GM21529 (cell line): ENCODE data around the gene SEMA5A.

Source experiments
- ATAC-seq: cut with Tn5 transposase; IDR thresholded peaks from one replicate; pipeline ENCODE4 v1.9.1; 2021; ENCODE audit not compliant: unreplicated experiment

SEMA5A gene

DNA sequence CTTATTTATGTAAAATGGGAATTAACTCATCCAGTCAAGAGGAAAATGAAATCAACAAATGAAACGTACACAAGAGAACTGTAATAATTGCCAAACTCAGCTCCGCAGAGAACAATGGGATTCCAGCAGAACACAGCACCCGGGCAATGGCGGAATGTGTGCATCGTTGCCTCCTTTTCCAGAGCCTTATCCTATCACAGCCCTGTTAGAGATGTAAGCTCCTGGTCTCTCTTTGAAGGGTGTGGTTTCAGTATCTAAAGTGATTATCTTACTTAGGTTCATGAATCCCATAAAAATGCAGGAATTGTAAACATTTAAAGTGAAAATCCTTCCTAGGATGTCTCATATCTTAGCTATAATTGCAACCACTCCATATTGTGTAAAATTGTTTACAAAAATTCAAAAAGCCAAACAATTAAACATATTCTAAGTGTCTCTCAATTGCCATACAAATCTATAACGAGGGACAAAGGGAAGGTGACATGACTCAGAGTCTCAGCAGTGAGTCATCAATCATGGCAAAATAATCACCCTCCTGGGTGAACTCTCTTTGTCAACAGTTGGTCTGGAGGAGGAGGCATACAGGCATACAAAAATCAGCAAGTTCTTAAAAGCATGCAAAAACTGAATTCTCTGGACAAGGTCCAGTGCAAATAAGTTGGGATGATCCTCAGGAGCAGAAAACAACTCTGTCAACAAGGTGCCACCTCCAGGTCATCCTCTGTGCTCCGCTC is 22.6 kb downstream of the SEMA5A start:
- no peak for ATAC-seq

DNA sequence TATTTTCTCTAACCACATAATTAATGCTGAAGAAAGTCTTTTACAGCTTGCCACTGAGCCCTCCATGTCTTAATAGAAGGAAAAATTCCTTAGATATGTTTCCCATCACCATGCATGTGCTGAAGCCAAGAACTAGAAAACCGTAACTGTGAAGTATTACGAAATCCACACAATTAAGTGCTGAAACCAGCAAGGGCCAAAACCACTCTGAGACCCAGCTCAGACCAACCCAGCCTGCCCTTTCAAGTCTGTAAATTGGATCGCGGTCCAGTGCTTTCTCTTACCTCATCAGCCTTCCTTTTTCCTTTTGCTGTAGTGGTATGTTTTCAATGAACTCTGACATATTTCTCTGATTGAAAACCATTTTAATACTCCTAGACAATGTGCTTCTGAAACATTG is 26.3 kb downstream of the SEMA5A start:
- no peak for ATAC-seq

DNA sequence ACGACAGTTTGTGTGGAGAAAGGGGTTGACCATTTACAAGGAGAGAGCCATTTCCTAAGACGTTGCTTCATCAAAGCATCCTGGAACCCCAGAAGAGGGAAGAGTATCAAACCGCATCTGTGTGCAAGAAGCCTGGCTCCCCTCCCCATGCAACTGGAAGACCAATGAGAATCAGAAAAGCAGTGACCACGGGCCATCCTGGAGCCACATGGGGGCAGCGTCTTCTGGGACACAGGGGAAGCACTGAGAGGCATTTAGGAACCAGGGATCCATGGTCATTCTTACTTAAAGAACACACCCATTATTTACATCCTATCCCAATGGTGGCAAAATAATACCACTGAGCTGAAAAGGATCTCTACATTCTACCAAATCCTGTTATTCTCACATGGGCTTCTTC is 29.3 kb downstream of the SEMA5A start:
- no peak for ATAC-seq

DNA sequence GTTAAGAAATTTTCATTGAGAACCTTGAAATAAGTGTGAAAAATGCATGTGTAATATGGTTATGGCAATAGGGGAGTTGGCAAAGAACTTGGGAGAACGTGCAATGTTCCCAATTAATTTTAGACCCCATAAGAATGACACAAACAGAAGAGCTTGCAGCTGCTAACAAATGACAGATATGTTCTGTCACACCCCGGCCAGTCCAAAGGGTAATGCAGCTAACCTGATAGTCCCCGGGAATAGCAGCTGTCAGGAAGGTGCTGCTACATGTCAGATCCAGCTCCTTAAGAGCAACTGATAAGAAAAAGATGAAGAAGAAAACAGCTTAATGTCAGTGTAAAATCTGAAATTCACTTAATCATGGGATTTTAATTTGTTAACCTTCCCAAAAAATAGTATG is 30.4 kb downstream of the SEMA5A start:
- no peak for ATAC-seq

DNA sequence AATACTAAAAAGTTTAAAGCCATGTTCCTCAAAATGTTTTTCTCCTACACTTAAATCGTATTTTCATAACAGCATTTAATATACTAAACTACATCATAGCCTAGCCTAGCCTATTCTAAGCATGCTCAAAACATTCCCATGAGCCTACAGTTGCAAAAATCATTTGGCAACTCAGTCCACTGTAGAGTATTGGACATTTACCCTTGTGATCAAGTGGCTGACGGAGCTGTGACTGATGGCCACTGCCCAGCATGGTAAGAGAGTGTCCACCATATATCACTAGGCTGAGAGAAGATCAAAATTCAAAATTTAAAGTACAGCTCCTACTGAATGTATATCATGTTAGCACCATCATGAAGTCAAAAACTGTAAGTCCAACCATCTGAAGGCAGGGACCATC is 30.9 kb downstream of the SEMA5A start:
- no peak for ATAC-seq

DNA sequence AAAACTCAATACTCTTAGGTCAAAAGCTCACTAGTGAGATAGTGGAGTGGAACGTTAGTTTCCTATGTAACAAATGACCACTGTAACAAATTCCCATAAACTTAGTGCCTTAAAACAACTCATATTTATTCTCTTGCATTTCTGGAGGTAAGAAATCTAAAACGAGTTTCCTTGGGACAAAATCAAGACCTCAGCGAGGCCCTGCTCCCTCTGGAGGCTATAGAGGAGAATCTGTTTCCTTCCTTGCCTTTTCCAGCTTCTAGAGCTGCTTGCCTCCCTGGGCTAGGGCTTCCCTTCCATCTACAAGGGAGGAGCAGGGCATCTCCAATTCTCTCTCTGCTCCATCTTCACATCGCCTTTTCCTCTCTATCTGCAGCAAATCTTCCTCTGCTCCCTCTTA is 32.0 kb downstream of the SEMA5A start:
- no peak for ATAC-seq

DNA sequence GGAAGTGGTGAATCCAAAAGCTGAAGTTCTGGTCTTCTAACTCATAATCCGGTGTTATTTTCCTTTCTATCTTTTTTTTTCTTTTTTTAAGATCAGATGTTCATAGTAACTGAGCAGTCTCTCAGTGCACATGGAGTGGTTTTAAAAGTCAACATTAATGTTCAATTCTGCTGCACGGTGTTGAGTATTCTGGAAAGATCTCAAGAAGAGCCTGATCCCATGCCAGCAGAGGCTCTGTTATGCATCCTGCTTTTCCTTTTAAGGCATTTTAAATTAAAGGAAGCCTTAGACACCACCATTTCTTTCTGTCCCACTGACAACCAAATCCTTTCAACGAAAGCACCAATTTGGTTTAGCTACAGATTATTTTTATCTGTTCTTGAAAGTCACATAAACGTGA is 33.4 kb downstream of the SEMA5A start:
- ATAC-seq, result no peak

DNA sequence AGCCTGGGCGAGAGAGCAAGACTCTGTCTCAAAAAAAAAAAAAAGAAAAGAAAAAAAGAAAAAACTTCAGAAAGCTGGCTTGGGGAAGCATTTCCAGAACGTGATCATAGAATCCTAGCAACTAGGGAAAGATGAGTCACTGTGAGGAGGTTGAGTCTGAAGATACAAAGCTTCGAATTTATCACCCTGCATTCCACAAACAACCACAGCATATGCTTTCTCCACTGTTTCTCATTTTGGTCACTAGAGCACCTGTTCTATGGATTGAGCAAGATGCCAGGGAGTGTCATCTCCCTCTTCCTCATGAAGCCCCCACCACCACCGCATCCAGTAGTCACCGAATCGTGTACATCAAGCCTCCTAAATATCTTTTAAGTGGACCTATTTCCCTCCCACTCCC is 37.9 kb downstream of the SEMA5A start:
- no peak for ATAC-seq

DNA sequence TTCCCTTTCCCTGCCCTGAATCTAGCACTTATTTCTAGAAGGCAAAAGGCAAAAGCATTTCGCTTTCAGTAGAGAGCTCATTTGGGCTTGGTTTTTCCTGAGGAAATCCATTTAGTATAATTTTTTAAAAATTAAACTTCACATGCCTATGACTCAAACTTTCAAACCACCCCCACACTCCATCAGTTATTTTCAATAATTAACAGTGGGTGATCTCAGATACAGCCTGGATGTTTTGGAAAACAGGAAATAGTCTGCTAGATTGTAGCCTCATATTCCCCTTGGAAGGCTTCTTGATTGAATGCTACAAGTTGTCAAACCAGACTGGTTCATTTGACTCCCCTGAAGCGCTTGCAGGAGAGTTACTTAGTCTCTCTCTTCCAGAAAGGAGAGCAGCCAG is 40.6 kb downstream of the SEMA5A start:
- no peak for ATAC-seq

DNA sequence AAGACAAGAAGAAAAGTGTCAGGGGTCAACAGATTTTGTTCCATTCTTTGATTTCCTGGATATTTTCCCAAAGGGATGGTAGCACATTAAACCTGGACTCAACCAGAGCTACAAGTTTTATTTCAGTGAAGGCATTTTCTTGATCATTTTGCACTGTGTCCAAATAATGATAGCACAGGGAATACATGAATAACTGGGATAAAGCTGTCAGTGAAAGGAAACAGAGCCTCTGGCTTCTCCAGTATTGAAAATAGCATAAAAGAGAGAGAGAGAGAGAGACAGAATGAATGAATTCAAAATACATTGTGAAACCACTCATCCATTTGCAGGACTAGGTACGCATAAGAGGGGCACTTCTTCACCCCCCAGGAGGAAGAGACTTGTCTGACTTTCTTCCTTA is 43.0 kb downstream of the SEMA5A start:
- ATAC-seq, result no peak

DNA sequence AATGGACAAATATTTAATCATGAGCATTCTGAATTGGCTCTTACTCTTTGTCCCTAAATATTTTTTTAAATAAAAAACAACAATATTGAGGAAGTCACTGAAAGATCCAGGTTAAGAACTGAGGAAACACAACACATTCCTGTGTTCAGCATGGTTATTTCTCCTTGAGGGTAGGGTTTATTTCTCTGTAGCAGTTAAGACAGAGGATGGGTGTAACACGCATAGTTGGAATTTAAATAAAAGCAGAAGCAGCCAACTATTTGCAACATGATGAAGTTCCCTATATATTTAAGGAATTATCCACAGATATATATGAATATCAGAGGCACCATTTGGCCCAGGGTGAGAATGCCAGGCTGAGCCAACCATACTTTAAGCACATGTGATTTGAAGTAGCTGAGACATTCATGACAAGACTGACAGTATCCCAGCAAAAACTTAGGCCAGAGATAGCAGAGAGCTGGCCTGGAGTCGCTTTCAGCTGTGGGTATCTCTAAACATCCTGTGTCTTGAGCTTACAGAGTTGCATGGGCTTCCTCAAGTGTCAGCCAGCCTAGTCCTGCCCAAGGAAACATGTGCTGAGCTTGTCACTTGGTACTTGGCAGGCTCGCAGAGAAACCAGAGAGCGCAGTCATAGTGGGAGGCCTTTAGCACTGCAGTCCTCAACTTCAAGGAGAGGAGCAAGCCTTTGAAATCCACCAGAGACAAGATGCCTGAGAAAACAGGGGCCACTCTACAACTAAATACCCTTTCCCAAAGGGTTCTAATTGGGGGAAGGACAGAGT is 43.6 kb downstream of the SEMA5A start:
- no peak for ATAC-seq

DNA sequence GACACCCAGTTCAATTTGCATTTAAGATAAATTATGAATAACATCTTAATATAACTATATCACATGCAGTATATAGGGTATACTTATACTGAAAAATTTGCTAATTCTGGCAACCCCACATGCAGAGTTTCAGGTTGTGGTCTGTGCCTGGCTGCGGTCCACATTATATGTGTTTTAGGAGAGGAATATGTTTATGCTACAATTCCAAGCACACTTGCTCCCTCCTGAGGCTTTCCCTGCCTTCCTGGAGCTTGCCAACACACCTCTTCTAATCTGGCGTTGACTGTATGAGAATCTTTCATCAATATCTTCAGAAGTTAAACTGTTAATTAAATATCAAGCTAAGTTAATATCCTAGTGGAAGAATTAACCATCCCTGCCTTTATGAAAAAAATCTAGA is 45.2 kb downstream of the SEMA5A start:
- ATAC-seq, result no peak

DNA sequence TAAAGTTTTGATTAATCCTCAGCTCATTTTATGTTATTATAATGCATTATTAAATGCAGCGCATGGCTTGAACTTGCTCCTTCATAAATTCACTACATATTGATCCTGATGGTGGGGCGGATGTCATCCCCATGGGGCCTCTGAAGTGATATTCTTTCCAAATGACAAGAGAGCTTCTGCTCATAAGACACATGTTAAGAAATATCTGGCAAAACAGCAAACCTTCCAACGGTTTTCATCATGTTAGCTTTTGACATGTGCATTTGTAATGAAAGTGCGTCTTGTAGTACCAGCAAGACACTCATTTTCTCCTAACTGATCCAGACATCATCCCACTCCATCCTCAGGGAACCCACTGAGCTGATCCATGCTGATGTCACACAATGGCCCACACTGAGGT is 45.7 kb downstream of the SEMA5A start:
- no peak for ATAC-seq

DNA sequence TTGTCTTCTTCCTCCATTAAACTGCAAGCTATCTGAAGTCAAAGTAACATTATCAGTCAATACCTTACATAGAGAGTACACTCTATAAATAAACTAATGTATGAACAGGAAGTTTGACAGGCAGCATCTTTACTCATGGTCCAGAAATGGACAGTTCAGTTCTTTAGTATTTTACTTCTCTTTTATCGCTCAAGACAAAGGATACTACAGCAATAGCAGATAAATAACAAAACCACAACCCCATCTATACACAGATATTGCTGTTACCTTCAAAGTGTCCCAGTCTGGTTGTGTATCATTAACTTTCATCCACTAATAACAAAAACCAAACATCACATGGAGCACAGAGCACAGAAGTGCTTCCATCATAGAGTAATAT is 46.4 kb downstream of the SEMA5A start:
- no peak for ATAC-seq

DNA sequence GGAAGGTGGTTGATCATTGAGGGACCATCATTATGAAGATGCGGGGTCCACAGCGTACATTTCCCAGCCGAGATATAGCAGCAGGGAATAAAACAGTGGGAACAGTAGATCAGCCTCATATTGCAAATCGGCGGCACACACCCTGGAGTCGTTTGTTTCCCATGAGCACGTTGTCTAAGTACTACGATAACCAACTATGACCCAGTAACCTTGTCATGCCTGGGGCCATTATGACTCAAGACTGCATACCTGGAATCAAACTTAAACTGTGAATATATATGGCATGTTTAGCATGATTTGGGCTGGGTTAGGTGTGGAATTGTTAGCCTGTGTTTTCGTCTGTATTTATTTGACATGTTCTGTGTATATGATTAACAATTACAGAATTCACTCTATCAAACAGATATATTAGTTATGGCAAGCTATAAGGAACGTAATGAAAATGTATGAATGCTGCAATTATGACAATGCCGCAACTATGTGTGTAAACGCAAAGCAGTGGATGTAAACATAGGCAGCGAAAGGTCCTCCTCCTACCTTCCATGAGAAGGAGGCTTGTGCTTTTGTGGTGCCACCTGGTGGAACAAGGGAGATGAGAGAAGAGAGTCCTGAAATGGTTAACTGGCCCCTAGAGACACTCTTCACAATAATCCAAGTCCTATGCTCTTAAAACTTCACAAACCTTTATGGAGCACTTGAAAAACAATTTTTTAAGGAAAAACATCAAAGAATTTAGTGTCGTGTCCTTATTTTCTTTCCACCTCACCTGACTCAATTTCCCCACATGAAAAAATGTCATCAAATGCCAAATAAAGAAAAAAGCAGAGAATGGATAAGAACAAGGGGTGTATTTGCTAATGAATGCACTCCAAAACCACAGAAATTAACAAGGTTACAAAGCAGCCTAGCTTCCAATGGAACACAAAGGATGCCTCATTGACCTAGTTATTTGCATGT is 47.1 kb downstream of the SEMA5A start:
- ATAC-seq, result no peak

DNA sequence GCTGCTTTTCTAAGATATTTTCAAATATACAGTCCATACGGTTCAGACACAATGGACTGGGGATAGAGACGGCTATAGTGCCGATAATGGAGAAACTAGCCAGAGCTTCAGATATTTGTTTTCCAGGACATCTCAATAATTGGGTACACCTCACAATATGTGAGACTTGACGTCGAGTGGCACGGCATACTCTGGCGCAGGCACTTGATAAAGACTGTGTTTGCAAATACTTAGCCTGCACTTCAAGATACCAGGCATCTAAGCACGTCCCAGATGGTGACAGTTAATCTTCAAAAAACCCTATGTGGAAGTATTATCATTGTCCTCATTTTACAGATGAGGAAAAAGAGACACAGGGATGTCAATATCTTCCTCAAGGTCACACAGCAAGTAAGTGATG is 48.5 kb downstream of the SEMA5A start:
- ATAC-seq, result no peak

DNA sequence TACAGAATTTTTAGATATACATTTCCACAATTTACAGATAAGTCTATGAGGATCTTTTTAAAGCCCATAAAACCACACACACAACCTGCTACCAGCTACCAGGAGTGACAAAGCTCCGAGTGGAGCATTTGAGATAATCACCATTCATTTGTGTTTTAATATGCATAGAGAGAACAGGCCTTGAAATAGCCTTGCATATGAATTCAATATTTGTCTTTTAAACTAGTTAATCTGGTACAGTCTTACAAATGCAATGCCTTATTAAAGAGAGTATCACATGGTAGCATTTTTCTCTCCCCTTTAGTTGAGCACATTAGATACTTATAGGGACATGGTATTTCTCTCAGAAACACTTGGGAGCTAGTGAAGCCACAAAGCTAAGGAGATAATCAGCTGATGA is 49.1 kb downstream of the SEMA5A start:
- ATAC-seq, result no peak

DNA sequence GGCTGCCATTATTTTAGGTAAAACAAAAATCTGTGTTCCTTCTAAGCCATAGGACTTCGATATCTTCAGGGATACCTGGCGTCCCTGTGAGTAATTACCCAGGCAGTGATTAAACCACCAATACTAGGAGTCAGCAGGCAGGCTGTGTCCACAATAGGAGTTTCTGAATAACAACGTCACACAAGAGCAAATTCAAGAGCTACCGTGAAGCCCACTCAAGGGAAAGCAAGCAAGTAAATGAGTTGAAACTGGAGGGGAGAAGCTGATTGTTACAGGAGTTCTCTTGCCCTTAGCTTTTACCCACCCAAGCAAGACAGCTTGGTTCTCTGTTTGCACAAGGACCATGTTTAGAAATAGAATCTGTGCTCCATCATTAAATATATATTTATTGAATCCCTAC is 50.8 kb downstream of the SEMA5A start:
- ATAC-seq, result no peak

DNA sequence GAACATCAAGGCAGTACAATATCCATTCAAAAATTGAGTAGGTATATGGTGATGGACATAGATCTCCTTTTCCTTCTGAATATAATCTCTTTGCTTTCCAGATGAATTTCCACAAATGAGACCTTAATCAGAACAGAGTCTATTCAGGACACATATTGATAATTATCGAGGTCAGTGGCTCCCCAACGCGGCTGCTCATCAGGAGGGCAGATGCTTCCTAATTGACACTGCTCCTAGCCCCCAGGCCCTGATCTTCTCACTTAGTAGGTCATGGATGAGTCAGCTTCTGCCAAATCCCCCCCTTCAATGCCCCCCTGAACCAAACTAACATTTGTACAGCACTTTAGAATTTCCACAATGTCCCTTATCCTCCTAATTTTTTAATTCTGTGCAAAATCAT is 51.6 kb downstream of the SEMA5A start:
- no peak for ATAC-seq

DNA sequence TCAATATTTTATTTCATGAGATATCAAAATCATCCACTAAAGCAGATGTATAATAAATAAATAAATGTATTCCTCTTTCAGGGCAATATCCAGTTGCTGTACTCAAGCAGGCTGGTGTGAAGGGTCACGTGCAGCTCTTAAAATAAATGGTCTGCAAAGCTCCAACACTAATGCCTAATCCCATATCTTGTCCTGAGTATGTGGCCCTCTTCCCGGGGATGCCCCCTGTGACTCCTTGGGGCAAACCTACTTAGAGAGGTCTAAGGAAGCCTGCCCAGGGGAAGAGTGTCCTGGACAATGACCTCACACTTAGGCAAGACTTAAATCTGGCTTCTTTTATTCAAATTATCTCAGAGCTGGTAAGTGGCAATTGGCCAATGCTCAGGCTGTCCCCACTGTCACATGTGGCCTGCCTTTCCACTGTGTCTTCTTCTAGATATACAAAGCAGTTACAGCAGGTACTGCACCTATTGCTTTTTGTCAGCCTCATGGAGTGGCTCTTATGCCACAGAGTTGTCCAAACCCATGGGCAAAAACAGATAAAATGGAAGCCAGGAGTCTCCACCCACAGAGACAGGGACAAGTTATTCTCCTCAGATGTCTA is 55.3 kb downstream of the SEMA5A start:
- no peak for ATAC-seq

DNA sequence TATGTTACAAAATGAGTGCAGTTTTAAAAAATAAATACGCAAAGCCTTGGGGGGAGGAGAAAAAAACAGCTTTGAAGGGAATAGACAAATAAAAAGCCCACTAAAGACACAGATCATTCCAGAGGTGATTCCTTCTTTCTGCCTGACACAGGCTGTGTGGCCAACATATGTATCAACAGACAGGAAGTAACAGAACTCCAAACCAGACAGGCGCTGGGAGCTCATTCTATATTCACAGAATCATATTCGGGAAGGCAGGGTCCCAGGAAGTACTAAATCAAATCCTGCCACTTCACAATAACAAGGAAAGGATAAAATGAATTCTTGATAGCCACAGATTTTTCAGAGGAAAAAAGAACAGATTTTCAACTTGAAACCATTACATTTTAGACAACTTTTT is 62.1 kb downstream of the SEMA5A start:
- ATAC-seq, result no peak
